ENCODE results near the gene NUDT16. TPM values are rescaled to one million over a fixed set of nuclear protein-coding genes. Genes with fewer than 3 reads are reported as not detected.

NUDT16 gene
- total RNA-seq, 1 donor from 2014 or later: 12.8 TPM

GRCh38 chr3:131435000-131435399, 53.4 kb downstream of the NUDT16 start:
- no peak for TF ChIP-seq CTCF (conservative IDR thresholded peaks at IDR 0.05; ENCODE audit: low read depth, low read length)
- DNase-seq (ENCODE audit: low read depth): no peak
- H3K4me3 ChIP-seq (ENCODE audit: low read depth, low read length): no peak overlapping the region

Other genes with a start within 250 kb of the NUDT16 start
- gene MRPL3, start 121.2 kb downstream of the NUDT16 start, total RNA-seq: 149 and 181 TPM in 2 replicates